ENCODE measurements around the gene TDRD1.

GRCh38 chr10:114157912-114158311, 21.2 kb upstream of the TDRD1 start:
- TF ChIP-seq POLR2A (IDR thresholded peaks at IDR 0.05; ENCODE audit: low read depth, low read length) (no peak), TAF1 (IDR thresholded peaks at IDR 0.05; ENCODE audit: borderline replicate concordance, low read depth, low read length) (no peak), POLR2AphosphoS5 (IDR thresholded peaks at IDR 0.05; ENCODE audit: low read depth, low read length) (no peak)
